Epithelial cell of esophagus (primary cell): ENCODE data around the gene COL26A1.

Experiments
- DNase-seq: peaks from one replicate; pipeline ENCODE4 v3.0.0; 2010; ENCODE audit warnings: low read depth
- H3K4me3 ChIP-seq: 2 replicates; pipeline ENCODE4 v1.5.1; 2011; ENCODE audit warnings: mild to moderate bottlenecking, low read length, control low read depth
- TF ChIP-seq, protein P1 (sequence below): IDR thresholded peaks from 2 replicates; pipeline ENCODE4 v1.5.1; 2011; ENCODE audit warnings: low read depth, mild to moderate bottlenecking, low read length, control low read depth, inconsistent platforms; ENCODE audit not compliant: insufficient read depth; ENCODE audit errors: missing control alignments

The COL26A1 gene

DNA sequence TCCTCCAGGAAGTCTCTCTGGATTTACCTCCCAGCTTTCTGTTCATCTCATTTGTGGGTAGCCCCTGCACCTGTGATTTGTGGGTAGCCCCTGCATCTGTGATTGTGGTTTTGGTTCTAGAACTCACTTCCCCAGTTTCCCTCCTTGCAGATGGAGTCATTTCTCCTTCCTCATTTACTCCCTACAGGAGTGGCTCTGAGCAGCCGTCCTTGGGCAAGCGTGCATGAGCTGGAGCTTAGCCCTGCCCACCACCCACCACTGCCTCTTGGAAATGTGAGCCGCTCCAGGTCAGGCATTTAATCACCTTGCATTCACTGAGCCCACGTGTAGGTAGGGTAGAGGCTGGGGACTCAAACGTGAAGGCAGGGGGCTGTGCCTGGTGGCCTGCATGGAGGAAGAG, 8.2 kb downstream of the COL26A1 start:
- DNase-seq, result no peak
- no peak overlapping the region for H3K4me3 ChIP-seq
- TF ChIP-seq, protein P1, sequence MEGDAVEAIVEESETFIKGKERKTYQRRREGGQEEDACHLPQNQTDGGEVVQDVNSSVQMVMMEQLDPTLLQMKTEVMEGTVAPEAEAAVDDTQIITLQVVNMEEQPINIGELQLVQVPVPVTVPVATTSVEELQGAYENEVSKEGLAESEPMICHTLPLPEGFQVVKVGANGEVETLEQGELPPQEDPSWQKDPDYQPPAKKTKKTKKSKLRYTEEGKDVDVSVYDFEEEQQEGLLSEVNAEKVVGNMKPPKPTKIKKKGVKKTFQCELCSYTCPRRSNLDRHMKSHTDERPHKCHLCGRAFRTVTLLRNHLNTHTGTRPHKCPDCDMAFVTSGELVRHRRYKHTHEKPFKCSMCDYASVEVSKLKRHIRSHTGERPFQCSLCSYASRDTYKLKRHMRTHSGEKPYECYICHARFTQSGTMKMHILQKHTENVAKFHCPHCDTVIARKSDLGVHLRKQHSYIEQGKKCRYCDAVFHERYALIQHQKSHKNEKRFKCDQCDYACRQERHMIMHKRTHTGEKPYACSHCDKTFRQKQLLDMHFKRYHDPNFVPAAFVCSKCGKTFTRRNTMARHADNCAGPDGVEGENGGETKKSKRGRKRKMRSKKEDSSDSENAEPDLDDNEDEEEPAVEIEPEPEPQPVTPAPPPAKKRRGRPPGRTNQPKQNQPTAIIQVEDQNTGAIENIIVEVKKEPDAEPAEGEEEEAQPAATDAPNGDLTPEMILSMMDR, result no peak

DNA sequence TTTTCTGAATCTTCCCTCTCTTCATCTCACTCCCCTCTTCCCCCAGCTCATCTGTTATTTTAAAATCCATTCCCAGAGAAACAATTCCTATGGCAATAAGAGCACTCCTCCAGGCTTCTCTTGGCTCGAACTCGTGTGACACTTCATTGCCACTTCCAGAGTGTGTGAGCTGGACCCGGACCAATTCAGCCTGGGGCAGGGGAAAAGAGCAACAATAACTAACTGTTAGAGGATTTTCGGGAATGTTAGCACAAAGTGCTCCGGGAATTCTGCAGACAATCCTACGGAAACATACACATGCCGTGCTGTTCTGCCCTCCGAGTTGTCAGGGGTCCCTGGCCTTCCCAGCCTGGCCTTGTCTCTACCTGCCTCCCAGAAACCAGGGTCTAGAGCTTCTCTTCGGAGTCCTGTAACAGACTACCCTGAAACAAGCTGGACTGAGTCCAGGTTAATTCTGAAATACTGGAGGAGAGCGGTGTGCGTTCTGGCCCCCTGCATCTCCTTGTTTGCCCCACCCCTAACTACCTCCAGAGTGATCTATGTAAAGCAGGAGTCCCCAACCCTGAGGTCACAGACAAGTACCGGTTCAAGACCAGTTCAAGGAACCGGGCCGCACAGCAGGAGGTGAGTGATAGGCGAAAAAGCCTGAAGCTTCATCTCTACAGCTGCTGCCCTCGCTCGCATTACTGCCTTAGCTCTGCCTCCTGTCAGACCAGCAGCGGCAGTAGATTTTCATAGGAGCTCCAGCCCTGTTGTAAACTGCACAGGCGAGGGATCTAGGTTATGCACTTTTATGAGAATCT, 11.3 kb downstream of the COL26A1 start:
- TF ChIP-seq, protein P1, result no peak
- no peak overlapping the region for H3K4me3 ChIP-seq
- no peak for DNase-seq

DNA sequence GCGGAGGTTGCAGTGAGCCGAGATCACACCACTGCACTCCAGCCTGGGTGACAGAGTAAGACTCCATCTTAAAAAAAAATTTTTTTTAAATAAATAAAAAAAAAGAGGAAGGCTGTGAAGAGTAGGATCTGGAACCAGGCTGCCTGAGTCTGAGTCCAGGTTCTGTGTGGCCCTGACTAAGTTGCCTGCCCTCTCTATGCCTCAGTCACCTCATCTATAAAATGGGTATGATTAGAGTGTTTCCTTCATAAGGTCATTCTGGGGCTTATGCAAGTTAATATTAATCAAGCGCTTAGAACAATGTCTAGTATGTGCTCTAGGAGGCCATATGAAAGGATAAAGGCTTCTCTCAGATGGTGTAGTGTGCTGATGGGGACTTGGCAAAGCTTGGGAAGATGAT, 12.3 kb downstream of the COL26A1 start:
- no peak overlapping the region for H3K4me3 ChIP-seq
- TF ChIP-seq, protein P1, result no peak
- DNase-seq, result no peak

GRCh38 chr7:101376601-101377000, 13.9 kb downstream of the COL26A1 start:
- H3K4me3 ChIP-seq, result no peak overlapping the region
- TF ChIP-seq, protein P1, result no peak
- no peak for DNase-seq

DNA sequence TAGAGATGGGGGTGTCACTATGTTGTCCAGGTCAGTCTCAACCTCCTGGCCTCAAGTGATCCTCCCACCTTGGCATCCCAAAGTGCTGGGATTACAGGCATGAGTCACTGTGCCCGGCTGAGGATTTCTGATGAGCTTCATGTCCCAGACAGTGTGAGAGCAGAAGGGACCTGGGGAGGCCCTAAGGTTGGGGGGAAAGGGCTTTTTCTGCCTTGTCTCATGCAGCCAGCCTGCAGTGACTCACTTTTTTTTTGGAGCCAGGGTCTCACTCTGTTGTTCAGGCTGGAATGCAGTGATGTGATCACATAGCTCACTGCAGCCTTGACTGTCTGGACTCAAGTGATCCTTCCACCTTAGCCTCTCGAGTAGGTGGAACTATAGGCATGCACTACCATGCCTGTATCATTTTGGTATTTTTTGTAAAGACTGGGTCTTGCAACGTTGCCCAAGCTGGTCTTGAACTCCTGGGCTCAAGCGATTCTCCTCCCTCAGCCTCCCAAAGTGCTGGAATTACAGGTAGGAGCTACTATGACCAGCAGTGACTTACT, 14.6 kb downstream of the COL26A1 start:
- no peak overlapping the region for H3K4me3 ChIP-seq
- TF ChIP-seq, protein P1, result no peak
- DNase-seq, result no peak

DNA sequence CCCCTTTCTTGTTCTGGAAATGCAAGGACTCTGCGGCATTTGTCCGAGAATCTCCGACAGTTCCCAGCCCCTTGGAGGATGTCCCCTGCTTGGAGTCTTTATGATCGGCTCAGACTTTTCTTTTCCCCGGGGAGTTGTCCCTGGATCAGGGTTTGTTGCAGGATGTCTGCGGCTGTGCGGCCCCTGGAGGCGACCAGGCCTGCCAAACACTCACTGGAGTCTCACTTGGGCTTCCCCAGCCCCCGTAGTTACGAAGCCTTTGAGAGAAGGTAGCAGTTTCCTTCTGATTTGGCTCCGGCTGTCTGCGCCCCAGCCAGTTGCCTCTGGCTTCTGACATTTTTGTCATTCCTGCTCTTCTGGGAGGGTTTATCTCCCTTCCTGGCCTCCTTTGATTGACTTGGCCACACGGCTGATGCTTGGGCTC, 16.1 kb downstream of the COL26A1 start:
- DNase-seq, result no peak
- TF ChIP-seq, protein P1, result no peak
- no peak overlapping the region for H3K4me3 ChIP-seq

DNA sequence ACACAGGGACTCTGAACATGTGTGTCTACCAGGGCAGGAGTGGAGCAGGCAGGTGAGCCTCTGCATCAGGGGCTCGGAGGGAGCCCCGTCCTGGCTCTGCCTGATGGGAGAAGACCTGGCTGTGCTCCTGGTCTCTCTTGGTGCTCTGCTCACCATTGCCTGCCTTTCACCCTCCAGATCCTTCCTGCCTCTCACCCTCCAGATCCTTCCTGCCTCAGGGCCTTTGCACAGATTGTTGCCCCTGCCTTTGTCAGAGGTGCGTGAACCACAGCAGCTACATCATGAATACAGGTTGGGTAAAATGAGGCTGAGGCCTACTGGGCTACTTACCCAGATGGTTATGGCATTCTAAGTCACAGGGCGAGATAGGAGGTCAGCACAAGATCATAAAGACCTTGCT, 16.6 kb downstream of the COL26A1 start:
- no peak for DNase-seq
- H3K4me3 ChIP-seq, result no peak overlapping the region
- TF ChIP-seq, protein P1, result no peak
